Kasumi-1 (cell line): ENCODE measurements around the gene KRT86.
"Not testable (repeated sequence)": the region's sequence is repeated elsewhere in the genome, so short reads cannot be mapped to it uniquely, and the experiment has no call there.

ENCODE experiments used
- DNase-seq, 2 experiments: peaks; one replicate each; lab custom pipeline; 2025; lab: John Stamatoyannopoulos, UW

The KRT86 gene

DNA sequence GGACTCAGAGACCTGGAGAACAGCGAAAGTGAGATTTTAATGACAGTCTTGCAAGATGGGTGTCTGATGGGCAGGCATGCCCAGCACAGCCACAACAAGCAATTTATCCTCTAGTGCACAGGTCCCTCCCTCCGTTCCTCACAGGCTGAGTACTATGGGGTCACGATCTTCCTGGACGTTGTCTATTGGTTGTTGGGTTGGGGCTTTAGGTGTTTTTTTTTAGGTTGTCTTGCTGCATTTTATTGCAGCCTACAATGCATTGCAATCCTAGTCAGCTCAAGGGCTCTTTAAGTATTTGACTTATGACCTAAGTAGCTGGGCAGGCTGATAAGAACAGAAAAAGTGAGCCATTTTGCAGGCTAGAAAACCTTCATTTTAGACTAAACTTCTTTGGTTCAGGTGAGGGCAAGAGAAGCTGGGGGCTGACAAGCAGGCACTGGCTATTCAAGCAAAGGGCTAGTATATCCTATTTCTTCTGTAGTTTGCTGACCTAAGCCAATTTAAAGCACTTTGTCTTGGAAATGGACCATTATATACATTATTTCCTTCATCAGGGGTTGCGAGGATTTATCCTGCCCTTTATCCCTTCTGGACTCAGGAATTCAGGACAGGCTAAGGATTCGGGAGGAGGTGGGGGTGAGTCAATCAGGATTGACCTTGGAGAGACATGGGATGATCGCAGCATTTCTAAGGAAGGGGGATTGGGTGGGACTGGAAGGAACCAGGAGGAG is 35.4 kb upstream of the KRT86 start:
- DNase-seq: no peak

DNA sequence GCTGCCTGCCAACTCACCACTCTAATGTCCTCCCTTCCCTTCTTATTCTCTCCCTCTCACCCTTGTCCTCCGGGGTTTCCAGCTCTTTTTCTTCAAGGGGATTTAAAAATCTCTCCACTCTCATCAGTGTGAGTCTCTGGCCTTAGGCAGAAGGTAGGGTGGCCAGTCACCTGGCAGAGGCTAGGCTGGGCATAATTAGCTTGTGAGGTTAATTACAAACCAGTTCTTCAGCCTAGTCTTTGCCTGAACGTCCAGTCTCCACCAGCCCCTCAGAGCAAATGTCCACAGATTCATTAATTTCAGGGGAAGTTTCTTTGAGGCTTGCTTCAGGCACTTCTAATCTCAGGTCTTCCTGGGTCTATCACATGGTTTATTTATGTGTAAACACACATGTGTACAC is 34.7 kb upstream of the KRT86 start:
- DNase-seq: no peak

GRCh38 chr12:52240247-52240646 is 34.2 kb upstream of the KRT86 start:
- not testable (repeated sequence) for DNase-seq

DNA sequence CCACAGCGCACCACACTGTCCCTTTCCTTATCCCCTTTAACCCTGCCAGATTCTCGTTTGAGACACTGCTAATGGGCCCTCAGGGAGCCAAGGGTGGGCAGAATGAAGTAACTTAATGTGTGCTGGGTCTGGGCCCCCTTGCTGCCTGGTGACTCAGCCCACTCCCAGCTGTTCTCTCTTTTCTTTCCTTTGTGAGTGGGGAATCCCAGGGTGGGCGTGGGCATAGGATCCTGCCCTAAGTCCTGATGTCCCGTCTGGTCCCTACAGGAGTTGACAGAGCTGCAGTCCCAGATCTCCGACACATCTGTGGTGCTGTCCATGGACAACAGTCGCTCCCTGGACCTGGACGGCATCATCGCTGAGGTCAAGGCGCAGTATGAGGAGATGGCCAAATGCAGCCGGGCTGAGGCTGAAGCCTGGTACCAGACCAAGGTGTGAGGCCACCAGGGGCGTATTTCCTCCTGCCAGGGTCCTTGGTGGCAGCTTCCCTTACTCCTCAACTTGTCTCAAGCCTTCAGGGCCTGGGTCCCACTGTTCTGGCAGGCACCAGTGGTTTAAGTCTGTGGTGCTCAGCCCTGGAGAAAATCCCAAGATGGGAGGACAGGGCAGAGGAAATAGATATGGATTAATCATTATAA is 33.1 kb upstream of the KRT86 start:
- no peak for DNase-seq

- no peak for DNase-seq
Observed at GRCh38 chr12:52242442-52243258, 31.8 kb upstream of the KRT86 start.

GRCh38 chr12:52243259-52243855 is 31.1 kb upstream of the KRT86 start:
- DNase-seq: no peak

DNA sequence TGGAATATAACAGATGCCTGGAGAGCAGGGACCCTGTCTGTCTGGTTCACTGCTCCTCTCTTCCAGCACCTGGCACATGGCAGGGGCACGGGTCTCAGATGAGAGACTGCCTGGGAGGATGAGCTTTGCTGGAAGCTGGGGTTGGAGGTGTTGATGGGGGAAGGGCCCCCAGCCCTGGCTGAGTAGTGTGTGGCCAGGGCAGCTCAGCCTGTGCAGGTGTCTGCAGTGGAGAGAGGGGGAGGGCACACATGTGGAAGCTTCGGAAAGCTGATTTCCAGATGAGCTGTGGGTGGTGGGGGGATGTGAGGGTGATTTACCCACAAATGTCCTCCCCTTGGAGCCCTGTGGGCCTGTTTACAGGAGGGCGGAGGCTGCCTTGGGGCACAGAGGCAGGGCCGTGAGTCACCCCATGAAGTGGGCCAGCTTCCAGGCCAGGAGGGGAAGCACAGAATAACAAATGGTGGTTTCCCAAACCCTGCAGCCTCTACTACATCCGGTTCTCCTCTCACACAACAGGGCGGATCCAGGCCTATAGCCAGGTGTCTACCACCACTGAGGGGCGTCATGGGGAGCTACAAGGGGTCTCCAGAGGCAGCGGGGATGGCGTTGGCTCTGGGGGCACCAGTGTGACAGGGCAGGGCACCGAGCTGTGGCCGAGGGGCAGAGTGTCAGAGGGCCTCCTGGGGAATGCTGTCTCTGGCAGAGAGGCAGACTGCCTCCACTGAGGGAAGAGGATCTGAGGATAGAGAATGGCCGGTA is 30.4 kb upstream of the KRT86 start:
- DNase-seq: peak; percentile 71 to 74

DNA sequence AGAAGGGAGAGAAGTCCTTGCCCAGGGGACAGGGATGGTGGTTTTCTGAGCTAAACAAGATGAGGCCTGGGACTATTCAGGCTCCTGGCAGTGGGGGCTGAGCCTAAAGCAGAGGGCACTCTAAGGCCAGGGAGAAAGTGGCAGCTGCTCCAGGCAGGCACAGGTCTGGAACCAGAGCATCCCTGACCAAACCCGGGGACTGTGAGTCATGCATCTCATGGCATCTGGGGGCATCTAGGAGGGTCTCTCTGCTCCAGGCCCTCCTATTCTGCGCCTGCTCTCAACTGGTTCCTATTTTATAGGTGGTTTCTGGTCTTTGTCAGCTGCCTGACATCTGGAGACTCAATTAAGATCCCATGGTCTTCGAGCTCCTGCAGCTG is 29.8 kb upstream of the KRT86 start:
- DNase-seq: no peak

DNA sequence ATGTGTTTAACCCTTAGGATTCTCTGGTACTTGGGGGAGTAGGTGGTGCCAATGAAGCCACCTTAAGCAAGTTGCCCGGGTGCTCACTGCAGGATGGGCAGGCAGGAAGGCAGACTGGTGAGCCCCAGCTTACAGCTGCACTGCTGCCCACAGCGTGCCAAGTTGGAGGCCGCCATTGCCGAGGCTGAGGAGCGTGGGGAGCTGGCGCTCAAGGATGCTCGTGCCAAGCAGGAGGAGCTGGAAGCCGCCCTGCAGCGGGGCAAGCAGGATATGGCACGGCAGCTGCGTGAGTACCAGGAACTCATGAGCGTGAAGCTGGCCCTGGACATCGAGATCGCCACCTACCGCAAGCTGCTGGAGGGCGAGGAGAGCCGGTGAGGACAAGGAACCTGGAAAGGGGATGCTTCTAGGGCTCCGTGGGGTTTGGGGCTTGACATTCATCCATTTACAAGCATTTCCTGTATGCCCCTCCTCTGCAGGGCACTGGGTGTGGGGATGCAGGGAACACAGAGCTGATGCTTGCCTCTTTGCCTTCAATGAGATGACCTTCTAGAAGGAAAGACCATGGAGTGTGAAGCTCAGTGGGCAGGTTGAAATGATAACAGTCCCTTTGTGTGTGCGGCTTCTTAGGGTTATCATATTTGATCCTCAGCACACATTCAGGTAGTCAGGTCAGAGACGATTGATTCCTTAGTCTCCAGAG is 29.0 kb upstream of the KRT86 start:
- DNase-seq: no peak

DNA sequence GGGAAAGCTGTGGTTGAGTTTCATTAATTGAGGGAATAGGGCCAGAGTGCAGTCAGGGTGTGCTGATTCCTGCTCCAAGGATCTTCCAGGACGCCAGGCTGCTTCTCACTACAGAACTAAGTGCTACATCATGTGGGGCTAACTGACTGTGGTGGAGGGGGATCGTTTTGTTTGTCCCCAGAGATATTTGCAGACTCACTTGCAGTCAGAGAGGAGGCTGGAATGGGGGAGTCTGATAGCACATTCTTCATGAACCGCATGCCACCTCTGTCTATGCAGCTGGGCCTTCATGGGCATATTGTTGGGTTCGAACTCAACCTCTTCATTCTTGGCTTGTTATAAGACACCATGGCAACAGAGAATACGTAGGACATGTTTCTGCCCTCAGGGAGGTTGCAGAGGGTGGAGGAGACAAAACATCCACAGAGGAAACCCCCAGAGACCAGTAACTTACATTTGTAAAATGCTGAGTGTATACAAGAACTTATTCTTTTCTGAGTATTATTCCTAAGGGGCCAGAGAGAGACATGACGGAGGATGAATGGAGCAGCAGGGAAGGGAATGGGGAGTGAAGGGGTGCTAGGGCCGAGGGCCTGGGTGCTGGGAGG is 28.4 kb upstream of the KRT86 start:
- no peak for DNase-seq

- DNase-seq: no peak
Observed at GRCh38 chr12:52246720-52247621, 27.5 kb upstream of the KRT86 start.

GRCh38 chr12:52247622-52248540 is 26.6 kb upstream of the KRT86 start:
- DNase-seq: no peak

- no peak for DNase-seq
Observed at GRCh38 chr12:52248541-52249461, 25.6 kb upstream of the KRT86 start.

DNA sequence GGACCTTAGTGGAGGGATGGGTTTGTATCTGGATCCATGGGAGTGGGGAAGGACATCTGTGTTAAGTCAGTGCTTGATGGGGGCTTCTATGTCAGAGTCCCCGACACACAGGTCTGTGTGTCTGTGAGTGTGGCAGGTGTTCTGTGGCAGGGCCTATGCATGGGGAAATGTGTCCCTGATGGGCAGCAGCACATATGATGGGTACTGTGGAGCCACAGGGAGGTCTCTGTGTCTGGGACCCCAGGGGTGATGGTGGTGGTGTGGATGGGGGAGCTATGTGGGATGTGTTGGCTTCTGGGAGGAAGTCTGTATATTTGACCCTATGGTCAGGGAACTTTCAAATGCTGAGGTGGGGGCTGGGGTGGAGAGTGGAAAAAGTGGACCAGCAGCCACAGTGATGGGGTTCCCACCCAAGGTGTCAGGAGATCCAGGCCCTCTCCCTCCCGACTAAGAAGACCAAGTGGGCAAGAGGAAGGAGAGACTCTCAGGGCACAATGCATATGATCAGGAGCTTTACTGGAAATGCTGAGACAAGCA is 24.9 kb upstream of the KRT86 start:
- DNase-seq: no peak

DNA sequence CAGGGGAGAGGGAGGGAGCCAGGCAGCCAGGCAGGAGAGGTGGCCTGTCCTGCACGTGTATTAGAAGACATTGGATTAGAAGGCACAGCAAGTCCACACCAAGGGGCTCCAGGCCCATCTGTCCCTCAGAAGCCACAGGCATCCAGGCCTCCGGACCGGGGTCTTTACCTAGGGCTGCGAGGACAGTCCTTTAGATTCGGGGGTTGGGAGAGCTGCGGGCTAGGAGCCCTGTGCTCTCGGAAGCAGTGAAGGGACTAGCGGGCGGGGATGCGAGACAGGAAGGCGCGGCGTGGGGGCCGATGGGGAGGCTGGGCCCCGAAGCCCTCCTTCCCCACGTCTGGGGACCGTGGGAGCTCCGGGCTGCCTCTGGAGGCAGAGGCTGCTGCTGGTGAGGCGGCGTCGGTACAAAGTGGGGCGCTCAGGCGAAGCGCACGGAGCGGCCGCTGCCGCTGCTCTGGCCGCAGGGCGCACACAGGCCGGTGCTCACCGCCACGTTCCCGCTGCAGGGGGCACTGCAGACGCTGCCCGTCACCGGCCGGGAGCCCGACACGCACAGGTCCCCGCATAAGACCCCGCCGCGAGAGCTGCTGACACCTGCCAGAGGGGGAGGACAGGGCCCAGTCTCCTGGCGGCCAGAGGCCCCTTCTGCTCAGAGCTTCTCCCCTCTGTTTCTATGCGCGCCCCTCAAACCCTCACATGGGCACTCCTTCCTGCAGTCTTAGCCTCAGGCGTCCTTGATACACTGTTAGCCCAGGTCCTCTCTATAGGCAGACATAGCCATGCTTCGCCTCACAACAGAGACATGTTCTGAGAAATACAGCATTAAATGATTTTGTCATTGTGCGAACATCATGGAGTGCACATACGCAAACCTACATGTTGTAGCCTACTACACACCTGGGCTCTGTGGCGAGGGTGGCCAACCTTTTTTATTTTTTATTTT is 24.1 kb upstream of the KRT86 start:
- DNase-seq: no peak
